ENCODE results near the gene BCAS4. TPM values are rescaled to one million over a fixed set of nuclear protein-coding genes. Genes with fewer than 3 reads are reported as not detected.

Gene BCAS4
- total RNA-seq, 1 experiment from 2014 or later, result 34.8 TPM

DNA sequence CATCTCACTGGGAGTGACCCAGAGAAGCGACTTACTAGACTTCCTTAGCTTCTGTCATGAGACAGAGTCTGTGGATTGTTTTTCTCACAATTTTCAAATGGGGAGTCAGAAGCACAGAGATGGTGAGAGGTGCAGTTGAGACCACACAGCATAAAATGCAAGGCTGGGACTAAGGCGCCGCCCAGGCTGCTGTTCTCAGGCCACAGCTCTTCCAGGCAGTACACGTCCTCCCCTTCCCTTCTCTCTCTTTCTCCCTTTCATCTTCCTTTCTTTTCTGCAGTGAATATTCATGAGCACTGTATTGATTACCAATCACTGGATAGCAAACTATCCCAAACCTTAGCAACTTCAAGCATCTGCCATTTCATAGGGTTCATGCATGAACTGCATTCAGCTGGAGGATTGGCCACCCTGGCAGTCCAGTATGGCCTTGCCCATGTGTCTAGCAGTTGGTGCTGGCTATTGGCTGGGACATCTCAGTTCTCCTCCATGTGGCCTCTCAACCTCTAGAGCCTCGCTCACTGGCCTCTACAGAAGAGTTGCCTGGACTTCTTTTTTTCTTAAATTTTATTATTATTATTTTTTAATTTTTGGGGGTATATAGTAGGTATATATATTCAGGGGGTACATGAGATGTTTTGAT, 11.4 kb downstream of the BCAS4 start:
- H3K27ac ChIP-seq (ENCODE audit: low read length), result no peak overlapping the region
- DNase-seq (ENCODE audit: low read depth, low spot score), result no peak
- no peaks in the 10 kb centered on the region for H3K36me3 ChIP-seq (ENCODE audit: control insufficient read depth, insufficient read depth, low read length)
- intact Hi-C loops (cut with micrococcal nuclease; ENCODE audit: unreplicated experiment), result no loop called here
- no peaks in the 10 kb centered on the region for H3K9me3 ChIP-seq (ENCODE audit: control insufficient read depth, insufficient read depth, low read depth, low read length)
- ATAC-seq, result no peak
- no TSS peak for BruUV-seq (replicated peaks)
- H3K27me3 ChIP-seq (ENCODE audit: control insufficient read depth, insufficient read depth, low read length), result no peaks in the 10 kb centered on the region
- H3K4me1 ChIP-seq (ENCODE audit: control insufficient read depth, insufficient read depth, low read length), result no peaks in the 10 kb centered on the region
- no peak overlapping the region for H3K4me3 ChIP-seq (ENCODE audit: low read depth in 2 of 2, low read length in 2 of 2)
- ChIA-PET CTCF (no interaction called here), POLR2A (no interaction called here)
- TF ChIP-seq SIN3A (IDR thresholded peaks at IDR 0.05; ENCODE audit: borderline replicate concordance, insufficient read depth, low read depth, low read length), result no peak
- no peak for TF ChIP-seq TCF7L2 (IDR thresholded peaks at IDR 0.05; ENCODE audit: low read depth, low read length)
- no peak for TF ChIP-seq REST (IDR thresholded peaks at IDR 0.05; ENCODE audit: insufficient read depth in 1 of 2, low read depth in 2 of 2, low read length in 1 of 2)
- TF ChIP-seq, protein P1, sequence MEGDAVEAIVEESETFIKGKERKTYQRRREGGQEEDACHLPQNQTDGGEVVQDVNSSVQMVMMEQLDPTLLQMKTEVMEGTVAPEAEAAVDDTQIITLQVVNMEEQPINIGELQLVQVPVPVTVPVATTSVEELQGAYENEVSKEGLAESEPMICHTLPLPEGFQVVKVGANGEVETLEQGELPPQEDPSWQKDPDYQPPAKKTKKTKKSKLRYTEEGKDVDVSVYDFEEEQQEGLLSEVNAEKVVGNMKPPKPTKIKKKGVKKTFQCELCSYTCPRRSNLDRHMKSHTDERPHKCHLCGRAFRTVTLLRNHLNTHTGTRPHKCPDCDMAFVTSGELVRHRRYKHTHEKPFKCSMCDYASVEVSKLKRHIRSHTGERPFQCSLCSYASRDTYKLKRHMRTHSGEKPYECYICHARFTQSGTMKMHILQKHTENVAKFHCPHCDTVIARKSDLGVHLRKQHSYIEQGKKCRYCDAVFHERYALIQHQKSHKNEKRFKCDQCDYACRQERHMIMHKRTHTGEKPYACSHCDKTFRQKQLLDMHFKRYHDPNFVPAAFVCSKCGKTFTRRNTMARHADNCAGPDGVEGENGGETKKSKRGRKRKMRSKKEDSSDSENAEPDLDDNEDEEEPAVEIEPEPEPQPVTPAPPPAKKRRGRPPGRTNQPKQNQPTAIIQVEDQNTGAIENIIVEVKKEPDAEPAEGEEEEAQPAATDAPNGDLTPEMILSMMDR (IDR thresholded peaks at IDR 0.05), result no peak
- no peak for TF ChIP-seq POLR2AphosphoS5 (IDR thresholded peaks at IDR 0.05; ENCODE audit: low read depth, low read length)
- in situ Hi-C loops (cut with HindIII; ENCODE audit: low pct_unique_long_range_greater_than_20kb, low sequenced_read_pairs), result no loop called here

DNA sequence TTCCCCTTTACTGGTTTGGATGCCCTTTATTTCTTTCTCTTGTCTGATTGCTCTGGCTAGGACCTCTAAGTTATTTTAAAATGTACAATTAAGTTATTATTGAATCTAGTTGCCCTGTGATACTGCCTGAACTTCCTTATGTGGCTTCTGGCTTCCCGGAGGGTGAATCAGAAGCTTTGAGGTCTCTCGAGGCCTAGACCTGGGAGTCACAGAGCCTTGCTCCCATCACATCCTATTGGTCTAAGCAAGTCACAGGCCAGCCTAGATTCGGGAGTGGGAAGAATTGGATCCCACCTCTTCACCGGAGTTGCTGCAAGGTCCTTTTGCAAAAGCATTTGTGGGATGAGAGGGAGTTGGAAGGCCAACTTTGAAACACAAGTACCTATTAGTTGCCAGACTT, 15.2 kb downstream of the BCAS4 start:
- in situ Hi-C loops (cut with HindIII; ENCODE audit: low pct_unique_long_range_greater_than_20kb, low sequenced_read_pairs) (no loop called here), intact Hi-C loops (cut with micrococcal nuclease; ENCODE audit: unreplicated experiment) (no loop called here)
- TF ChIP-seq, protein P1 (IDR thresholded peaks at IDR 0.05), result no peak
- TF ChIP-seq POLR2AphosphoS5 (IDR thresholded peaks at IDR 0.05; ENCODE audit: low read depth, low read length) (no peak), REST (IDR thresholded peaks at IDR 0.05; ENCODE audit: insufficient read depth in 1 of 2, low read depth in 2 of 2, low read length in 1 of 2) (no peak), TCF7L2 (IDR thresholded peaks at IDR 0.05; ENCODE audit: low read depth, low read length) (no peak), SIN3A (IDR thresholded peaks at IDR 0.05; ENCODE audit: borderline replicate concordance, insufficient read depth, low read depth, low read length) (no peak)
- DNase-seq (ENCODE audit: low read depth, low spot score) (no peak), ATAC-seq (no peak)
- Histone ChIP-seq H3K9me3 (ENCODE audit: control insufficient read depth, insufficient read depth, low read depth, low read length) (no peaks in the 10 kb centered on the region), H3K27ac (ENCODE audit: low read length) (no peak overlapping the region), H3K27me3 (ENCODE audit: control insufficient read depth, insufficient read depth, low read length) (no peaks in the 10 kb centered on the region), H3K4me3 (ENCODE audit: low read depth in 2 of 2, low read length in 2 of 2) (no peak overlapping the region), H3K4me1 (ENCODE audit: control insufficient read depth, insufficient read depth, low read length) (no peaks in the 10 kb centered on the region), H3K36me3 (ENCODE audit: control insufficient read depth, insufficient read depth, low read length) (no peaks in the 10 kb centered on the region)
- CTCF ChIA-PET, result no interaction called here
- BruUV-seq (replicated peaks), result no TSS peak
- POLR2A ChIA-PET, result no interaction called here

Data from Panc1 (cell line).